ENCODE measurements around the gene CCDC33. TPM values are rescaled to one million over a fixed set of nuclear protein-coding genes. Genes with fewer than 3 reads are reported as not detected.

The CCDC33 gene
- total RNA-seq, 1 donor from 2014 or later, result not detected

- Histone ChIP-seq H3K27me3 (peaks cover 7% of the 10 kb centered on the region), H3K4me1 (no peaks in the 10 kb centered on the region), H3K9me3 (no peaks in the 10 kb centered on the region), H3K27ac (no peak overlapping the region), H3K36me3 (no peaks in the 10 kb centered on the region), H3K4me3 (no peak overlapping the region)
- no peak for DNase-seq
- no peak for ATAC-seq
- no peak for TF ChIP-seq CTCF (IDR thresholded peaks at IDR 0.05)
- intact Hi-C loops (cut with DNase I), result no loop called here
These were observed 16.6 kb downstream of the CCDC33 start for GRCh38 chr15:74252721-74253120.

GRCh38 chr15:74253211-74253921 lies 17.2 kb downstream of the CCDC33 start:
- no peak for TF ChIP-seq CTCF (IDR thresholded peaks at IDR 0.05)
- intact Hi-C loops (cut with DNase I), result no loop called here

GRCh38 chr15:74257105-74257504 lies 21.0 kb downstream of the CCDC33 start:
- H3K9me3 ChIP-seq, result no peaks in the 10 kb centered on the region
- intact Hi-C loops (cut with DNase I), result no loop called here
- no peak overlapping the region for H3K27ac ChIP-seq
- no peaks in the 10 kb centered on the region for H3K36me3 ChIP-seq
- H3K27me3 ChIP-seq, result peaks cover 18% of the 10 kb centered on the region
- no peak overlapping the region for H3K4me3 ChIP-seq
- no peak for TF ChIP-seq CTCF (IDR thresholded peaks at IDR 0.05)
- DNase-seq (no peak), ATAC-seq (no peak)
- no peaks in the 10 kb centered on the region for H3K4me1 ChIP-seq

More at GRCh38 chr15:74253211-74253921, 17.2 kb downstream of the CCDC33 start:
- Histone ChIP-seq H3K27me3 (peaks cover 7% of the 10 kb centered on the region), H3K27ac (no peak overlapping the region), H3K36me3 (no peaks in the 10 kb centered on the region), H3K4me1 (no peaks in the 10 kb centered on the region), H3K9me3 (no peaks in the 10 kb centered on the region), H3K4me3 (no peak overlapping the region)
- no peak for DNase-seq
- ATAC-seq, result no peak

GRCh38 chr15:74257623-74258022 lies 21.5 kb downstream of the CCDC33 start:
- Histone ChIP-seq H3K27me3 (peaks cover 18% of the 10 kb centered on the region), H3K27ac (no peak overlapping the region), H3K4me3 (no peak overlapping the region), H3K4me1 (no peaks in the 10 kb centered on the region), H3K9me3 (no peaks in the 10 kb centered on the region), H3K36me3 (no peaks in the 10 kb centered on the region)
- no peak for ATAC-seq
- intact Hi-C loops (cut with DNase I), result no loop called here
- no peak for TF ChIP-seq CTCF (IDR thresholded peaks at IDR 0.05)
- no peak for DNase-seq

- ATAC-seq (no peak), DNase-seq (no peak)
- Histone ChIP-seq H3K9me3 (no peaks in the 10 kb centered on the region), H3K36me3 (no peaks in the 10 kb centered on the region), H3K4me1 (no peaks in the 10 kb centered on the region), H3K27ac (no peak overlapping the region), H3K27me3 (peaks cover 18% of the 10 kb centered on the region), H3K4me3 (no peak overlapping the region)
- intact Hi-C loops (cut with DNase I), result no loop called here
- TF ChIP-seq CTCF (IDR thresholded peaks at IDR 0.05), result no peak
These were observed 22.5 kb downstream of the CCDC33 start for GRCh38 chr15:74258456-74259291.

Data from upper lobe of right lung (tissue), 1 donor.